H1 (cell line): ENCODE measurements around the gene ADAMTS17. TPM values are rescaled to one million over a fixed set of nuclear protein-coding genes. Genes with fewer than 3 reads are reported as not detected.

ENCODE experiments used
- CTCF ChIA-PET: fragments of 300-600 bp; sonication (Branson Sonifier 250); formaldehyde crosslinking; loops from one replicate; lab custom pipeline; 2021; ENCODE audit not compliant: partially characterized antibody; lab: Charles Lee
- POLR2A ChIA-PET: fragments of 300-600 bp; sonication (Branson Sonifier 250); formaldehyde crosslinking; loops from one replicate; lab custom pipeline; 2021; ENCODE audit warnings: inconsistent platforms; ENCODE audit not compliant: partially characterized antibody; lab: Charles Lee
- DNase-seq, 2 experiments: peaks; one replicate each; pipeline versions ENCODE4 v3.0.0 to v3.0.0-alpha.2; 2010 to 2022; ENCODE audit warnings: low spot score in 2 of 2, low read depth in 1 of 2, mixed read lengths in 1 of 2
- FAIRE-seq: peaks from 2 replicates; lab custom pipeline; 2011; peaks lifted over from hg19 to GRCh38; lab: Jason Lieb, UNC
- H2AFZ ChIP-seq: 2 replicates; pipeline ENCODE4 v1.8.1; 2012; ENCODE audit warnings: low read length, inconsistent platforms
- H2AK5ac ChIP-seq: 2 replicates; pipeline ENCODE4 v1.6.1; 2013; ENCODE audit warnings: low read depth, low read length
- H2BK120ac ChIP-seq: replicated peaks from 2 replicates; pipeline ENCODE3; 2013; ENCODE audit warnings: low read depth, low read length, inconsistent platforms
- H2BK12ac ChIP-seq: 2 replicates; pipeline ENCODE4 v1.6.1; 2013; ENCODE audit warnings: low read depth, low read length
- H2BK15ac ChIP-seq: 2 replicates; pipeline ENCODE4 v1.6.1; 2013; ENCODE audit warnings: low read length
- H2BK20ac ChIP-seq: 2 replicates; pipeline ENCODE4 v1.6.1; 2013; ENCODE audit warnings: low read length
- H2BK5ac ChIP-seq: 2 replicates; pipeline ENCODE4 v1.6.1; 2013; ENCODE audit warnings: low read depth, low read length
- H3K14ac ChIP-seq: 2 replicates; pipeline ENCODE4 v1.6.1; 2013; ENCODE audit warnings: inconsistent platforms; ENCODE audit not compliant: insufficient read length
- H3K18ac ChIP-seq: 2 replicates; pipeline ENCODE4 v1.6.1; 2013; ENCODE audit warnings: low read length; ENCODE audit errors: extremely low read depth
- H3K23ac ChIP-seq: 2 replicates; pipeline ENCODE4 v1.6.1; 2013; ENCODE audit warnings: inconsistent platforms; ENCODE audit not compliant: insufficient read length
- H3K23me2 ChIP-seq: 2 replicates; pipeline ENCODE4 v1.6.1; 2013; ENCODE audit warnings: low read depth, low read length
- H3K27ac ChIP-seq: 2 replicates; pipeline ENCODE4 v1.6.1; 2011; ENCODE audit warnings: low read depth, low read length, inconsistent platforms
- H3K27me3 ChIP-seq, 4 experiments: replicated peaks in 1 of 4; 1 replicate in 1 of 4; 2 replicates in 3 of 4; pipeline versions ENCODE4 v1.6.1 to v1.8.1; 2011 to 2013; ENCODE audit warnings: low read length in 3 of 4, mild to moderate bottlenecking in 3 of 4, inconsistent platforms in 2 of 4, mixed read lengths in 2 of 4, moderate library complexity in 1 of 4; ENCODE audit not compliant: control insufficient read depth in 3 of 4, insufficient read depth in 3 of 4; ENCODE audit errors: extremely low read depth in 1 of 4
- H3K36me3 ChIP-seq, 4 experiments: 2 replicates each; pipeline versions ENCODE4 v1.6.1 to v1.8.1; 2011 to 2013; ENCODE audit warnings: mild to moderate bottlenecking in 4 of 4, low read length in 3 of 4, moderate library complexity in 2 of 4, control low read depth in 1 of 4, inconsistent platforms in 1 of 4; ENCODE audit not compliant: insufficient read depth in 4 of 4, control insufficient read depth in 2 of 4
- H3K4ac ChIP-seq: replicated peaks from 2 replicates; pipeline ENCODE3; 2013; ENCODE audit warnings: low read length, low read depth, mixed read lengths, inconsistent platforms; ENCODE audit not compliant: insufficient read length
- H3K4me1 ChIP-seq, 4 experiments: replicated peaks in 1 of 4; 1 replicate in 1 of 4; 2 replicates in 3 of 4; pipeline versions ENCODE4 v1.6.1 to v1.8.1; 2011 to 2013; ENCODE audit warnings: low read length in 3 of 4, inconsistent platforms in 2 of 4, mixed read lengths in 1 of 4; ENCODE audit not compliant: insufficient read depth in 4 of 4, control insufficient read depth in 3 of 4
- H3K4me2 ChIP-seq, 2 experiments: 2 replicates each; pipeline versions ENCODE4 v1.6.1 to v1.8.1; 2011 to 2013; ENCODE audit warnings: low read depth in 2 of 2, low read length in 2 of 2, control low read depth in 1 of 2, inconsistent platforms in 1 of 2, mild to moderate bottlenecking in 1 of 2; ENCODE audit not compliant: insufficient read depth in 1 of 2
- H3K4me3 ChIP-seq, 4 experiments: fragments of 200-600, 300-600 bp in 1 of 4; sonication (generic), shearing (Covaris generic), sonication (Bioruptor Twin) in 1 of 4; 2 replicates each; pipeline versions ENCODE4 v1.5.1 to v1.8.1; 2011 to 2016; ENCODE audit warnings: low read length in 4 of 4, low read depth in 3 of 4, control low read depth in 2 of 4, inconsistent platforms in 2 of 4, mild to moderate bottlenecking in 2 of 4, mixed read lengths in 1 of 4, moderate library complexity in 1 of 4; ENCODE audit not compliant: insufficient read depth in 2 of 4; ENCODE audit errors: extremely low read depth in 1 of 4
- H3K56ac ChIP-seq: replicated peaks from 2 replicates; pipeline ENCODE3; 2013; ENCODE audit warnings: low read depth, mild to moderate bottlenecking, mixed read lengths, low read length, inconsistent platforms; ENCODE audit not compliant: insufficient read length
- H3K79me1 ChIP-seq: 2 replicates; pipeline ENCODE4 v1.6.1; 2013; ENCODE audit warnings: low read depth, low read length, control low read depth
- H3K79me2 ChIP-seq, 2 experiments: 2 replicates each; pipeline versions ENCODE4 v1.6.1 to v1.8.1; 2012 to 2013; ENCODE audit warnings: low read length in 2 of 2, mild to moderate bottlenecking in 2 of 2, inconsistent platforms in 1 of 2; ENCODE audit not compliant: insufficient read depth in 2 of 2, control insufficient read depth in 1 of 2
- H3K9ac ChIP-seq, 4 experiments: replicated peaks in 1 of 4; 1 replicate in 1 of 4; 2 replicates in 3 of 4; pipeline versions ENCODE4 v1.6.1 to v1.8.1; 2011 to 2013; ENCODE audit warnings: low read depth in 3 of 4, low read length in 3 of 4, control low read depth in 2 of 4, mild to moderate bottlenecking in 2 of 4, moderate library complexity in 2 of 4, inconsistent platforms in 1 of 4; ENCODE audit errors: extremely low read depth in 1 of 4
- H3K9me3 ChIP-seq, 2 experiments: 2 replicates each; pipeline versions ENCODE4 v1.6.1 to v1.8.1; 2012 to 2013; ENCODE audit warnings: mild to moderate bottlenecking in 2 of 2, moderate library complexity in 2 of 2, control low read depth in 1 of 2, inconsistent platforms in 1 of 2, low read depth in 1 of 2, low read length in 1 of 2, mixed read lengths in 1 of 2; ENCODE audit not compliant: insufficient read depth in 2 of 2
- H4K20me1 ChIP-seq, 2 experiments: replicated peaks in 1 of 2; 2 replicates each; pipeline versions ENCODE3 to v1.8.1; 2011 to 2013; ENCODE audit warnings: inconsistent platforms in 2 of 2, low read length in 2 of 2, mild to moderate bottlenecking in 1 of 2; ENCODE audit not compliant: insufficient read depth in 2 of 2, control insufficient read depth in 1 of 2
- H4K5ac ChIP-seq: 2 replicates; pipeline ENCODE4 v1.6.1; 2013; ENCODE audit warnings: low read length, low read depth, mixed read lengths, inconsistent platforms; ENCODE audit not compliant: insufficient read length
- H4K8ac ChIP-seq: 2 replicates; pipeline ENCODE4 v1.8.0; 2013; ENCODE audit warnings: mild to moderate bottlenecking, moderate library complexity, low read length, inconsistent platforms; ENCODE audit not compliant: insufficient read depth; ENCODE audit errors: extremely low read depth
- H4K91ac ChIP-seq: replicated peaks from 2 replicates; pipeline ENCODE3; 2013; ENCODE audit warnings: low read length, mixed read lengths, inconsistent platforms; ENCODE audit not compliant: insufficient read length
- ATF3 ChIP-seq: IDR thresholded peaks from 2 replicates; pipeline ENCODE4 v1.6.1; 2011; ENCODE audit warnings: low read depth, mild to moderate bottlenecking, low read length; ENCODE audit not compliant: insufficient read depth
- BACH1 ChIP-seq: IDR thresholded peaks from 2 replicates; pipeline ENCODE4 v1.6.1; 2012; ENCODE audit warnings: low read length, improper control_type of control experiment
- BRCA1 ChIP-seq: IDR thresholded peaks from 2 replicates; pipeline ENCODE4 v1.6.1; 2012; ENCODE audit warnings: low read depth, low read length, improper control_type of control experiment
- MAFK ChIP-seq: IDR thresholded peaks from 2 replicates; pipeline ENCODE4 v1.6.1; 2012; ENCODE audit warnings: low read depth, mild to moderate bottlenecking, improper control_type of control experiment, low read length
- NRF1 ChIP-seq: IDR thresholded peaks from 2 replicates; pipeline ENCODE4 v1.6.1; 2011; ENCODE audit warnings: mild to moderate bottlenecking, low read depth, low read length, improper control_type of control experiment
- RFX5 ChIP-seq: IDR thresholded peaks from 2 replicates; pipeline ENCODE4 v1.6.1; 2011; ENCODE audit warnings: low read depth, low read length, improper control_type of control experiment, borderline replicate concordance
- RNF2 ChIP-seq: fragments of 200-900, 300-1000 bp; sonication (generic); IDR thresholded peaks from 2 replicates; pipeline ENCODE4 v1.7.1; 2016; ENCODE audit warnings: borderline replicate concordance, low read depth, mild to moderate bottlenecking, antibody characterized with exemption, low read length; ENCODE audit not compliant: poor library complexity, severe bottlenecking; ENCODE audit errors: missing control alignments
- RXRA ChIP-seq: IDR thresholded peaks from 2 replicates; pipeline ENCODE4 v1.6.1; 2011; ENCODE audit warnings: low read depth, mild to moderate bottlenecking, low read length, moderate library complexity; ENCODE audit not compliant: insufficient read depth
- SIN3A ChIP-seq, 2 experiments: IDR thresholded peaks in 1 of 2; conservative IDR thresholded peaks in 1 of 2; 2 replicates each; pipeline ENCODE4 v1.6.1; 2011 to 2012; ENCODE audit warnings: low read length in 2 of 2, improper control_type of control experiment in 1 of 2, low read depth in 1 of 2, mild to moderate bottlenecking in 1 of 2
- SP4 ChIP-seq: IDR thresholded peaks from 2 replicates; pipeline ENCODE4 v1.6.1; 2012; ENCODE audit warnings: low read length, inconsistent platforms
- TAF7 ChIP-seq: optimal IDR thresholded peaks from 2 replicates; pipeline ENCODE3; 2011; ENCODE audit warnings: low read depth, mild to moderate bottlenecking, inconsistent platforms, low read length, moderate library complexity, borderline replicate concordance
- TBP ChIP-seq: IDR thresholded peaks from 2 replicates; pipeline ENCODE4 v1.6.1; 2011; ENCODE audit warnings: low read depth, low read length, improper control_type of control experiment
- YY1 ChIP-seq: IDR thresholded peaks from 2 replicates; pipeline ENCODE4 v1.6.1; 2011; ENCODE audit warnings: low read depth, mild to moderate bottlenecking, low read length
- WGBS, 2 experiments: shearing (Covaris generic) in 1 of 2; methylation state at CpG; one replicate each; pipeline versions ENCODE4 v1.1.6 to v1.1.7; 2013 to 2015; ENCODE audit warnings: low lambda C conversion rate in 2 of 2, mixed read lengths in 2 of 2, inconsistent platforms in 1 of 2, low coverage in 1 of 2, missing lambda C conversion rate in 1 of 2; ENCODE audit not compliant: insufficient replicate concordance in 2 of 2, insufficient coverage in 1 of 2, insufficient read length in 1 of 2; ENCODE audit errors: extremely low coverage in 1 of 2, missing lambda C conversion rate in 1 of 2; 5-methylcytosine and 5-hydroxymethylcytosine counted together
- polyA plus RNA-seq, 7 experiments: library from polyadenylated mRNA; depleted of rRNA in 3 of 7; stranded (reverse) in 5 of 7; unstranded in 2 of 7; fragments of >200 nt in 5 of 7; fragments of 200-250 nt in 2 of 7; gene quantifications; 1 replicate in 5 of 7; 2 replicates in 1 of 7; 4 replicates in 1 of 7; pipeline versions ENCODE4 v1.2.1 to v1.2.3, GENCODE V29; 2011 to 2013; ENCODE audit warnings: missing spikeins in 2 of 7, mixed read lengths in 2 of 7
- total RNA-seq: library from RNA; stranded (reverse); fragmentation: NEBNext Ultra II Directional; extraction: Animal tissue kit (Norgen Biotek cat#: 25700); gene quantifications from 2 replicates; pipeline ENCODE4 v1.2.1, GENCODE V29; 2021

Gene ADAMTS17
- total and polyA plus RNA-seq, 2 of the 8 experiments (the other 6 are each of a cell fraction or from before 2014, with no cell fraction given), result 0.51 to 1.7 TPM

- CTCF ChIA-PET, result interaction anchor here (0.5 kb wide), 2 partner anchors 79 to 127 kb away, joined by 3 read pairs; no protein-coding TSS in a partner anchor
- no peak overlapping the region for H2AK5ac ChIP-seq
- H4K20me1 ChIP-seq, result no peaks in the 10 kb centered on the region
- no peak overlapping the region for H2AFZ ChIP-seq
- H3K27ac ChIP-seq, result no peak overlapping the region
- H3K56ac ChIP-seq, result no peak overlapping the region
- no peak overlapping the region for H4K8ac ChIP-seq
- WGBS, 2 experiments, result 87% methylated on average over 13 of the region's 13 CpGs; no CpG with 5 or more reads in 1 of the 2 experiments
- H3K23ac ChIP-seq, result no peak overlapping the region
- no peak overlapping the region for H2BK5ac ChIP-seq
- no peak overlapping the region for H3K9ac ChIP-seq
- H2BK15ac ChIP-seq, result no peak overlapping the region
- no peaks in the 10 kb centered on the region for H3K23me2 ChIP-seq
- H3K27me3 ChIP-seq, result no peaks in the 10 kb centered on the region
- no peak overlapping the region for H4K91ac ChIP-seq
- H3K79me2 ChIP-seq, result no peaks in the 10 kb centered on the region
- no peaks in the 10 kb centered on the region for H3K36me3 ChIP-seq
- no peaks in the 10 kb centered on the region for H3K79me1 ChIP-seq
- POLR2A ChIA-PET, result no interaction called here
- no peak overlapping the region for H2BK20ac ChIP-seq
- H3K14ac ChIP-seq, result no peak overlapping the region
- no peak overlapping the region for H3K18ac ChIP-seq
- H3K9me3 ChIP-seq, result no peaks in the 10 kb centered on the region
- H2BK120ac ChIP-seq, result no peak overlapping the region
- H4K5ac ChIP-seq, result no peak overlapping the region
- no peak overlapping the region for H3K4me2 ChIP-seq
- DNase-seq (no peak), FAIRE-seq (no peak)
- H3K4me3 ChIP-seq, result no peak overlapping the region
- H3K4ac ChIP-seq, result no peak overlapping the region
- no peak overlapping the region for H2BK12ac ChIP-seq
- H3K4me1 ChIP-seq, result peaks cover 0 to 12% (median 4%) of the 10 kb centered on the region in 4 experiments; a peak in 6 of 7 replicates
- TF ChIP-seq RXRA, result no peak
- no peak for TF ChIP-seq BRCA1
- TF ChIP-seq YY1, result no peak
- no peak for TF ChIP-seq ATF3
- no peak for TF ChIP-seq SIN3A (conservative IDR thresholded peaks at IDR 0.05 in 1 of 2, IDR thresholded peaks at IDR 0.05 in 1 of 2; ENCODE audit: low read depth in 1 of 2, low read length in 2 of 2)
- TF ChIP-seq SP4, result no peak
- TF ChIP-seq RNF2, result no peak
- TF ChIP-seq TAF7, result no peak
- TF ChIP-seq RFX5, result no peak
- TF ChIP-seq MAFK, result no peak
- no peak for TF ChIP-seq TBP
- no peak for TF ChIP-seq BACH1
- TF ChIP-seq NRF1, result no peak
Measured at GRCh38 chr15:100208921-100209603, 132.7 kb downstream of the ADAMTS17 start.
